Psoas muscle (tissue), 8 donors: Measurements from ENCODE around the gene PTPRD. TPM values are rescaled to one million over a fixed set of nuclear protein-coding genes. Genes with fewer than 3 reads are reported as not detected.

Experiments used
- ATAC-seq, 4 donors: fragments of 200-7000 bp; cut with Tn5 transposase; one replicate each; pipeline ENCODE4 v1.9.1; 2020; ENCODE audit warnings: moderate library complexity in 3 of 4, mild to moderate bottlenecking in 2 of 4
- DNase-seq, 2 donors: peaks; one replicate each; pipeline ENCODE4 v3.0.0-alpha.2; 2020
- H3K27ac ChIP-seq: fragments of 200-600 bp; one replicate; pipeline ENCODE4 v1.8.0; 2022
- H3K27me3 ChIP-seq, 3 donors: fragments of 200-600 bp in 1 of 3; one replicate each; pipeline versions ENCODE4 v1.6.1 to v1.8.0; 2013 to 2022; ENCODE audit warnings: low read length in 2 of 3, mild to moderate bottlenecking in 2 of 3, moderate library complexity in 1 of 3; ENCODE audit not compliant: insufficient read depth in 3 of 3
- H3K36me3 ChIP-seq, 2 donors: fragments of 200-600 bp in 1 of 2; one replicate each; pipeline versions ENCODE4 v1.6.1 to v1.8.0; 2013 to 2022; ENCODE audit warnings: low read depth in 1 of 2, mild to moderate bottlenecking in 1 of 2, moderate library complexity in 1 of 2; ENCODE audit not compliant: insufficient read depth in 1 of 2
- H3K4me1 ChIP-seq: fragments of 200-600 bp; one replicate; pipeline ENCODE4 v1.8.0; 2022
- H3K4me3 ChIP-seq: fragments of 200-600 bp; one replicate; pipeline ENCODE4 v1.8.0; 2022; ENCODE audit warnings: mild to moderate bottlenecking
- H3K9me3 ChIP-seq: fragments of 200-600 bp; one replicate; pipeline ENCODE4 v1.8.0; 2022
- WGBS, 3 donors: extraction: QIAGEN DNeasy Blood & Tissue Kit; methylation state at CpG; one replicate each; pipeline versions ENCODE4 v1.1.6 to v1.1.7; 2013; 5-methylcytosine and 5-hydroxymethylcytosine counted together
- intact Hi-C, 2 donors: fragments of 100-400 bp; cut with DNase I; formaldehyde crosslinking; loops; one replicate each; pipeline versions ENCODE4 v1.11.0 to v1.14.2; 2022
- polyA plus RNA-seq, 3 donors: library from polyadenylated mRNA; stranded (reverse); fragments of 200-250 nt; gene quantifications; one replicate each; pipeline ENCODE4 v1.2.3, GENCODE V29; 2013
- total RNA-seq, 4 donors: library from RNA; stranded (reverse); fragmentation: NEBNext Ultra II Directional in 2 of 4; extraction: Animal tissue kit (Norgen Biotek cat#: 25700) in 2 of 4; gene quantifications; one replicate each; pipeline versions ENCODE4 v1.2.1 to v1.2.4, GENCODE V29; 2021 to 2023
- TF ChIP-seq, protein P1 (sequence below): fragments of 200-600 bp; IDR thresholded peaks from one replicate; pipeline ENCODE4 v1.8.0; 2022; ENCODE audit warnings: antibody characterized with exemption
- donor health status: healthy with polysubstance abuse.
- donor health status: DM: no; HTN: no; CAD: no; lungs with moderate emphysema.
- donor health status: Bipolar disorder and iron deficiency.
- donor health status: healthy.
- donor health status: DM: yes; HTN: yes; CAD: no.
- donor health status: DM: no; HTN: no; CAD: no.
- donor health status: DM: no; HTN: no; CAD: no.
- donor health status: DM: yes; HTN: yes; CAD: no.

The PTPRD gene
- total and polyA plus RNA-seq, 7 donors = 0.44 to 3.1 (median 0.91) TPM

DNA sequence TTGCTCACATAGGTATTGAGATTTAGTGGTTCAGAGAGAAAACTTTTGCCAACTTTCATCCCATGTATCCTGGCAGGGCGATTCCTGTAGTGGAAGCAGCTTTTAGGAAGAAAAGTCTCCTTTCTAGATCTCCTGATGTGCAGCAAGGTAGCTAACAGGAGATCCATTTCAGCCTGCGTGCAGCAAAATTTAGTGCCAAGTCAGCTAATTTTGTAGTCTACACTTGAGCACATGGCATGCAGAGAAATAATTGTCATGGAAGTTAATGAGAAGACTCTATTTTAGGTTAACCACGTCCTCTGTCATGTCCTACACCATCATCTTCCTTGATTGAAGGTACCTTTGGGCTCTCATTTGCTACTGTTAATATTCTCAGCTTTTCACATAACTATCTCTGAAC, 165.8 kb downstream of the PTPRD start:
- H3K4me1 ChIP-seq = no peaks in the 10 kb centered on the region
- TF ChIP-seq, protein P1, sequence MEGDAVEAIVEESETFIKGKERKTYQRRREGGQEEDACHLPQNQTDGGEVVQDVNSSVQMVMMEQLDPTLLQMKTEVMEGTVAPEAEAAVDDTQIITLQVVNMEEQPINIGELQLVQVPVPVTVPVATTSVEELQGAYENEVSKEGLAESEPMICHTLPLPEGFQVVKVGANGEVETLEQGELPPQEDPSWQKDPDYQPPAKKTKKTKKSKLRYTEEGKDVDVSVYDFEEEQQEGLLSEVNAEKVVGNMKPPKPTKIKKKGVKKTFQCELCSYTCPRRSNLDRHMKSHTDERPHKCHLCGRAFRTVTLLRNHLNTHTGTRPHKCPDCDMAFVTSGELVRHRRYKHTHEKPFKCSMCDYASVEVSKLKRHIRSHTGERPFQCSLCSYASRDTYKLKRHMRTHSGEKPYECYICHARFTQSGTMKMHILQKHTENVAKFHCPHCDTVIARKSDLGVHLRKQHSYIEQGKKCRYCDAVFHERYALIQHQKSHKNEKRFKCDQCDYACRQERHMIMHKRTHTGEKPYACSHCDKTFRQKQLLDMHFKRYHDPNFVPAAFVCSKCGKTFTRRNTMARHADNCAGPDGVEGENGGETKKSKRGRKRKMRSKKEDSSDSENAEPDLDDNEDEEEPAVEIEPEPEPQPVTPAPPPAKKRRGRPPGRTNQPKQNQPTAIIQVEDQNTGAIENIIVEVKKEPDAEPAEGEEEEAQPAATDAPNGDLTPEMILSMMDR = no peak
- intact Hi-C loops = no loop called here
- WGBS, 3 donors = 54 to 65% (median 63%) methylated on average over 3 of the region's 3 CpGs
- no peak overlapping the region for H3K27ac ChIP-seq
- DNase-seq = no peak
- H3K36me3 ChIP-seq = no peaks in the 10 kb centered on the region
- no peak for ATAC-seq
- H3K27me3 ChIP-seq = no peaks in the 10 kb centered on the region
- H3K9me3 ChIP-seq = no peaks in the 10 kb centered on the region
- H3K4me3 ChIP-seq = no peak overlapping the region

DNA sequence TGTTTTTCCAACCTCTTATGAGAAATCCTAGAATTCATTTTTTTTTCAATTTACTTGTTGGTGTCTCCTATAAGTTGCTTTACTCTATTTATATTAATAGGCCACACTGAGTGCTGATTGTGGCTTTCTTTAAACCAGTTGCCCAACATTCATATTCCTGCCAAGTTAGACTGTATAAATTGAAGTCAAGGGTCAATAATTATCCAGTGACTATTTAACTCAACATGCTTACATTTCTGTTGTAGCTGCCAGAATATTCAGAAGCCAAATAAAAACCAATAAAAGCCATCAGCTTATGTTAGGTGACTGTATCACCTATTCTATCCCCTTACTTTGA, 169.0 kb downstream of the PTPRD start:
- no peaks in the 10 kb centered on the region for H3K27me3 ChIP-seq
- ATAC-seq = no peak
- H3K36me3 ChIP-seq = no peaks in the 10 kb centered on the region
- H3K27ac ChIP-seq = no peak overlapping the region
- H3K4me3 ChIP-seq = no peak overlapping the region
- TF ChIP-seq, protein P1 = no peak
- H3K9me3 ChIP-seq = no peaks in the 10 kb centered on the region
- no peaks in the 10 kb centered on the region for H3K4me1 ChIP-seq
- intact Hi-C loops = no loop called here
- DNase-seq = no peak

GRCh38 chr9:10443181-10443867, 169.5 kb downstream of the PTPRD start:
- no peaks in the 10 kb centered on the region for H3K27me3 ChIP-seq
- DNase-seq (no peak), ATAC-seq (no peak)
- WGBS, 3 donors = 71 to 76% (median 74%) methylated on average over 4 of the region's 4 CpGs
- no peak overlapping the region for H3K4me3 ChIP-seq
- H3K27ac ChIP-seq = no peak overlapping the region
- H3K9me3 ChIP-seq = no peaks in the 10 kb centered on the region
- H3K36me3 ChIP-seq = no peaks in the 10 kb centered on the region
- H3K4me1 ChIP-seq = no peaks in the 10 kb centered on the region
- TF ChIP-seq, protein P1 = no peak
- intact Hi-C loops = no loop called here

DNA sequence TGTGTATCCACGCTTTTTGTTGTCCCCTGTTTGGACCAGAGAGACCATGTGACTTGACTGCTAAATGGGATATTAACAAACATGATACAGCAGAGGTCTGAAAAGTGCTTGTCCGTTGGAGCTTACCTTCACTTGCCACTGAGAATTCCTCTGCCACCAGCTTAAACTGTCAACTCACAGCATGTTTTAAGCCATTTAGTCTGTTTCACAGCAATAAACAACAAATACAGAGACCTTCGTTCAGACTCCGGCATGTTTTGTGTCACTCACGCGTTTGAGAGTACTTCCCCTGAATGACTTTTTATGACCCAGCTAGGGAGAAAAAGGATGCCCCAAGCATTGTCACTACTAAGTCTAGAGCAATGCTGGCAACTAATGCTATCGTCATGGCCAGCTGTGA, 173.8 kb downstream of the PTPRD start:
- H3K27ac ChIP-seq = no peak overlapping the region
- H3K4me1 ChIP-seq = no peaks in the 10 kb centered on the region
- intact Hi-C loops = no loop called here
- TF ChIP-seq, protein P1 = no peak
- ATAC-seq (no peak), DNase-seq (no peak)
- no peak overlapping the region for H3K4me3 ChIP-seq
- H3K9me3 ChIP-seq = no peaks in the 10 kb centered on the region
- 34 to 40% (median 37%) methylated on average over 7 of the region's 7 CpGs for WGBS, 3 donors
- H3K36me3 ChIP-seq = no peaks in the 10 kb centered on the region
- no peaks in the 10 kb centered on the region for H3K27me3 ChIP-seq

- TF ChIP-seq, protein P1 = no peak
- 61 to 68% (median 67%) methylated on average over 4 of the region's 4 CpGs for WGBS, 3 donors
- H3K9me3 ChIP-seq = no peaks in the 10 kb centered on the region
- H3K36me3 ChIP-seq = no peaks in the 10 kb centered on the region
- no peaks in the 10 kb centered on the region for H3K27me3 ChIP-seq
- H3K4me3 ChIP-seq = no peak overlapping the region
- no peak overlapping the region for H3K27ac ChIP-seq
- H3K4me1 ChIP-seq = no peaks in the 10 kb centered on the region
- intact Hi-C loops = no loop called here
- DNase-seq (no peak), ATAC-seq (no peak)
Observed at GRCh38 chr9:10436756-10437155, 176.0 kb downstream of the PTPRD start.
